HepG2 (cell line): Measurements from ENCODE around the gene PRRC2A. TPM values are rescaled to one million over a fixed set of nuclear protein-coding genes. Genes with fewer than 3 reads are reported as not detected.

Experiments
- GABPA ChIP-seq, 2 experiments: IDR thresholded peaks; 2 replicates each; pipeline ENCODE4 v1.6.1; 2011 to 2016; ENCODE audit warnings: low read depth in 2 of 2, low read length in 1 of 2, missing biosample characterization in 1 of 2, missing genetic modification characterization in 1 of 2
- KLF16 ChIP-seq, 2 experiments: sonication (generic) in 1 of 2; formaldehyde crosslinking in 1 of 2; IDR thresholded peaks; 2 replicates each; pipeline versions ENCODE4 v1.6.1 to v1.8.0; 2016 to 2023; ENCODE audit warnings: missing genetic modification reagents in 2 of 2, missing compliant biosample characterization in 1 of 2
- RAD21 ChIP-seq: fragments of 450-650 bp; formaldehyde crosslinking; IDR thresholded peaks from 2 replicates; pipeline ENCODE4 v1.5.0; 2020; ENCODE audit warnings: mild to moderate bottlenecking
- SAP130 ChIP-seq: IDR thresholded peaks from 2 replicates; pipeline ENCODE4 v1.6.1; 2016; ENCODE audit warnings: low read depth
- ZNF468 ChIP-seq: sonication (generic); formaldehyde crosslinking; IDR thresholded peaks from 2 replicates; pipeline ENCODE4 v1.8.0; 2022; ENCODE audit warnings: mild to moderate bottlenecking, moderate library complexity, missing genetic modification reagents
- ZSCAN30 ChIP-seq: sonication (generic); formaldehyde crosslinking; IDR thresholded peaks from 2 replicates; pipeline ENCODE4 v1.5.0; 2020; ENCODE audit warnings: mild to moderate bottlenecking, missing genetic modification reagents
- polyA plus RNA-seq, 8 experiments: library from polyadenylated mRNA; depleted of rRNA in 3 of 8; stranded (reverse) in 7 of 8; unstranded in 1 of 8; fragments of >200 nt; fragmentation: Illumina TruSeq in 4 of 8; extraction: Trizol in 4 of 8; gene quantifications; 2 replicates each; pipeline versions ENCODE4 v1.2.1 to v1.2.3, GENCODE V29; 2011 to 2016; ENCODE audit warnings: low read depth in 4 of 8, missing spikeins in 1 of 8, mixed read lengths in 1 of 8; ENCODE audit not compliant: insufficient read depth in 1 of 8
- total RNA-seq, 5 experiments: library from RNA; depleted of rRNA; stranded (reverse); fragments of >200 nt; fragmentation: Illumina TruSeq; extraction: Trizol; gene quantifications; 2 replicates each; pipeline ENCODE4 v1.2.3, GENCODE V29; 2016; ENCODE audit warnings: low read depth in 1 of 5
- TF ChIP-seq, protein P1 (sequence below), 2 experiments: fragments of 450-650 bp in 1 of 2; sonication (generic) in 1 of 2; formaldehyde crosslinking in 1 of 2; IDR thresholded peaks; 2 replicates each; pipeline versions ENCODE4 v1.6.1 to v1.8.0; 2016 to 2022; ENCODE audit warnings: antibody characterized with exemption in 1 of 2, mild to moderate bottlenecking in 1 of 2, missing genetic modification reagents in 1 of 2
- TF ChIP-seq, protein P2 (sequence below): sonication (generic); formaldehyde crosslinking; IDR thresholded peaks from 2 replicates; pipeline ENCODE4 v1.4.0; 2020; ENCODE audit warnings: missing genetic modification reagents, borderline replicate concordance
- TF ChIP-seq, protein P3 (sequence below): sonication (generic); formaldehyde crosslinking; IDR thresholded peaks from 2 replicates; pipeline ENCODE4 v1.5.0; 2020; ENCODE audit warnings: mild to moderate bottlenecking, missing genetic modification reagents, moderate library complexity
- TF ChIP-seq, protein P4 (sequence below): sonication (generic); formaldehyde crosslinking; IDR thresholded peaks from 2 replicates; pipeline ENCODE4 v1.4.0; 2020; ENCODE audit warnings: mild to moderate bottlenecking, missing genetic modification reagents

Gene PRRC2A
- total and polyA plus RNA-seq, 2 of the 13 experiments (the other 11 are each of a cell fraction or from before 2014, with no cell fraction given) = 38.9 to 47.4 TPM

DNA sequence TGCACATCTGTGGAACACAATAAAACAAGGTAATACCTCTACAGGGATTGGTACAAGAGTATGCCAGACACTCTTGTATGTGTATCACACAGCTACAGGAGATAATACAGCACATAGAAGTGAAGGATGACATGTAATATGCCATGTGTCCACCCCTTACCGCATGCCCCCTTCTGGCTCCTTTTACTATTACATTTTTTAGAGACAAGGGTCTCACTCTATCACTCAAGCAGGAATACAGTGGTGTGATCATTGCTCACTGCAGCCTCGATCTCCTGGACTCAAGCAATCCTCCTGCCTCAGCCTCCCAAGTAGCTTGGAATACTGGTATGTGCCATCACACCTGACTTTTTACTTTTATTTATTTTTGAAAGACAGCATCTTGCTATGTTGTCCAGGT is 23.5 kb upstream of the PRRC2A start (continued):
- TF ChIP-seq, protein P1, sequence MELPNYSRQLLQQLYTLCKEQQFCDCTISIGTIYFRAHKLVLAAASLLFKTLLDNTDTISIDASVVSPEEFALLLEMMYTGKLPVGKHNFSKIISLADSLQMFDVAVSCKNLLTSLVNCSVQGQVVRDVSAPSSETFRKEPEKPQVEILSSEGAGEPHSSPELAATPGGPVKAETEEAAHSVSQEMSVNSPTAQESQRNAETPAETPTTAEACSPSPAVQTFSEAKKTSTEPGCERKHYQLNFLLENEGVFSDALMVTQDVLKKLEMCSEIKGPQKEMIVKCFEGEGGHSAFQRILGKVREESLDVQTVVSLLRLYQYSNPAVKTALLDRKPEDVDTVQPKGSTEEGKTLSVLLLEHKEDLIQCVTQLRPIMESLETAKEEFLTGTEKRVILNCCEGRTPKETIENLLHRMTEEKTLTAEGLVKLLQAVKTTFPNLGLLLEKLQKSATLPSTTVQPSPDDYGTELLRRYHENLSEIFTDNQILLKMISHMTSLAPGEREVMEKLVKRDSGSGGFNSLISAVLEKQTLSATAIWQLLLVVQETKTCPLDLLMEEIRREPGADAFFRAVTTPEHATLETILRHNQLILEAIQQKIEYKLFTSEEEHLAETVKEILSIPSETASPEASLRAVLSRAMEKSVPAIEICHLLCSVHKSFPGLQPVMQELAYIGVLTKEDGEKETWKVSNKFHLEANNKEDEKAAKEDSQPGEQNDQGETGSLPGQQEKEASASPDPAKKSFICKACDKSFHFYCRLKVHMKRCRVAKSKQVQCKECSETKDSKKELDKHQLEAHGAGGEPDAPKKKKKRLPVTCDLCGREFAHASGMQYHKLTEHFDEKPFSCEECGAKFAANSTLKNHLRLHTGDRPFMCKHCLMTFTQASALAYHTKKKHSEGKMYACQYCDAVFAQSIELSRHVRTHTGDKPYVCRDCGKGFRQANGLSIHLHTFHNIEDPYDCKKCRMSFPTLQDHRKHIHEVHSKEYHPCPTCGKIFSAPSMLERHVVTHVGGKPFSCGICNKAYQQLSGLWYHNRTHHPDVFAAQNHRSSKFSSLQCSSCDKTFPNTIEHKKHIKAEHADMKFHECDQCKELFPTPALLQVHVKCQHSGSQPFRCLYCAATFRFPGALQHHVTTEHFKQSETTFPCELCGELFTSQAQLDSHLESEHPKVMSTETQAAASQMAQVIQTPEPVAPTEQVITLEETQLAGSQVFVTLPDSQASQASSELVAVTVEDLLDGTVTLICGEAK (IDR thresholded peaks at IDR 0.05) = no peak
- TF ChIP-seq, protein P1 (CRISPR knock-in tag; IDR thresholded peaks at IDR 0.05) = no peak
- TF ChIP-seq, protein P2, sequence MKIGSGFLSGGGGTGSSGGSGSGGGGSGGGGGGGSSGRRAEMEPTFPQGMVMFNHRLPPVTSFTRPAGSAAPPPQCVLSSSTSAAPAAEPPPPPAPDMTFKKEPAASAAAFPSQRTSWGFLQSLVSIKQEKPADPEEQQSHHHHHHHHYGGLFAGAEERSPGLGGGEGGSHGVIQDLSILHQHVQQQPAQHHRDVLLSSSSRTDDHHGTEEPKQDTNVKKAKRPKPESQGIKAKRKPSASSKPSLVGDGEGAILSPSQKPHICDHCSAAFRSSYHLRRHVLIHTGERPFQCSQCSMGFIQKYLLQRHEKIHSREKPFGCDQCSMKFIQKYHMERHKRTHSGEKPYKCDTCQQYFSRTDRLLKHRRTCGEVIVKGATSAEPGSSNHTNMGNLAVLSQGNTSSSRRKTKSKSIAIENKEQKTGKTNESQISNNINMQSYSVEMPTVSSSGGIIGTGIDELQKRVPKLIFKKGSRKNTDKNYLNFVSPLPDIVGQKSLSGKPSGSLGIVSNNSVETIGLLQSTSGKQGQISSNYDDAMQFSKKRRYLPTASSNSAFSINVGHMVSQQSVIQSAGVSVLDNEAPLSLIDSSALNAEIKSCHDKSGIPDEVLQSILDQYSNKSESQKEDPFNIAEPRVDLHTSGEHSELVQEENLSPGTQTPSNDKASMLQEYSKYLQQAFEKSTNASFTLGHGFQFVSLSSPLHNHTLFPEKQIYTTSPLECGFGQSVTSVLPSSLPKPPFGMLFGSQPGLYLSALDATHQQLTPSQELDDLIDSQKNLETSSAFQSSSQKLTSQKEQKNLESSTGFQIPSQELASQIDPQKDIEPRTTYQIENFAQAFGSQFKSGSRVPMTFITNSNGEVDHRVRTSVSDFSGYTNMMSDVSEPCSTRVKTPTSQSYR = no peak
- TF ChIP-seq, protein P3, sequence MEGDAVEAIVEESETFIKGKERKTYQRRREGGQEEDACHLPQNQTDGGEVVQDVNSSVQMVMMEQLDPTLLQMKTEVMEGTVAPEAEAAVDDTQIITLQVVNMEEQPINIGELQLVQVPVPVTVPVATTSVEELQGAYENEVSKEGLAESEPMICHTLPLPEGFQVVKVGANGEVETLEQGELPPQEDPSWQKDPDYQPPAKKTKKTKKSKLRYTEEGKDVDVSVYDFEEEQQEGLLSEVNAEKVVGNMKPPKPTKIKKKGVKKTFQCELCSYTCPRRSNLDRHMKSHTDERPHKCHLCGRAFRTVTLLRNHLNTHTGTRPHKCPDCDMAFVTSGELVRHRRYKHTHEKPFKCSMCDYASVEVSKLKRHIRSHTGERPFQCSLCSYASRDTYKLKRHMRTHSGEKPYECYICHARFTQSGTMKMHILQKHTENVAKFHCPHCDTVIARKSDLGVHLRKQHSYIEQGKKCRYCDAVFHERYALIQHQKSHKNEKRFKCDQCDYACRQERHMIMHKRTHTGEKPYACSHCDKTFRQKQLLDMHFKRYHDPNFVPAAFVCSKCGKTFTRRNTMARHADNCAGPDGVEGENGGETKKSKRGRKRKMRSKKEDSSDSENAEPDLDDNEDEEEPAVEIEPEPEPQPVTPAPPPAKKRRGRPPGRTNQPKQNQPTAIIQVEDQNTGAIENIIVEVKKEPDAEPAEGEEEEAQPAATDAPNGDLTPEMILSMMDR (CRISPR knock-in tag) = peak; percentile 68
- peak; percentile 29; the same call in 1 of the 2 replicates for TF ChIP-seq SAP130 (CRISPR knock-in tag)
- no peak for TF ChIP-seq ZSCAN30 (CRISPR knock-in tag)
- TF ChIP-seq, protein P4, sequence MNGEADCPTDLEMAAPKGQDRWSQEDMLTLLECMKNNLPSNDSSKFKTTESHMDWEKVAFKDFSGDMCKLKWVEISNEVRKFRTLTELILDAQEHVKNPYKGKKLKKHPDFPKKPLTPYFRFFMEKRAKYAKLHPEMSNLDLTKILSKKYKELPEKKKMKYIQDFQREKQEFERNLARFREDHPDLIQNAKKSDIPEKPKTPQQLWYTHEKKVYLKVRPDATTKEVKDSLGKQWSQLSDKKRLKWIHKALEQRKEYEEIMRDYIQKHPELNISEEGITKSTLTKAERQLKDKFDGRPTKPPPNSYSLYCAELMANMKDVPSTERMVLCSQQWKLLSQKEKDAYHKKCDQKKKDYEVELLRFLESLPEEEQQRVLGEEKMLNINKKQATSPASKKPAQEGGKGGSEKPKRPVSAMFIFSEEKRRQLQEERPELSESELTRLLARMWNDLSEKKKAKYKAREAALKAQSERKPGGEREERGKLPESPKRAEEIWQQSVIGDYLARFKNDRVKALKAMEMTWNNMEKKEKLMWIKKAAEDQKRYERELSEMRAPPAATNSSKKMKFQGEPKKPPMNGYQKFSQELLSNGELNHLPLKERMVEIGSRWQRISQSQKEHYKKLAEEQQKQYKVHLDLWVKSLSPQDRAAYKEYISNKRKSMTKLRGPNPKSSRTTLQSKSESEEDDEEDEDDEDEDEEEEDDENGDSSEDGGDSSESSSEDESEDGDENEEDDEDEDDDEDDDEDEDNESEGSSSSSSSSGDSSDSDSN = 0 out of 2 replicates have a peak, but pooled peaks have one; percentile 15
- TF ChIP-seq GABPA (IDR thresholded peaks at IDR 0.05; ENCODE audit: low read depth, low read length) = no peak
- TF ChIP-seq GABPA (CRISPR knock-in tag; IDR thresholded peaks at IDR 0.05; ENCODE audit: low read depth) = peak; percentile 20; the same call in 1 of the 2 replicates
- TF ChIP-seq KLF16 (CRISPR knock-in tag; IDR thresholded peaks at IDR 0.05) = 0 out of 4 replicates have a peak, but pooled peaks of 1 of the 2 experiments have one; percentile 27
- peak; percentile 45; the same call in 1 of the 2 replicates for TF ChIP-seq RAD21 (CRISPR knock-in tag)
- no peak for TF ChIP-seq ZNF468 (CRISPR knock-in tag)
